Measurements from ENCODE around the gene FAM228A. TPM values are rescaled to one million over a fixed set of nuclear protein-coding genes. Genes with fewer than 3 reads are reported as not detected.

Gene FAM228A
- total RNA-seq, 1 experiment from 2014 or later: not detected

- no peaks in the 10 kb centered on the region for H3F3A ChIP-seq (ENCODE audit: insufficient read depth, low read depth)
- no peak overlapping the region for H3K4me2 ChIP-seq
- no peaks in the 10 kb centered on the region for H3K79me2 ChIP-seq (ENCODE audit: low read depth)
- CTCF ChIA-PET: no interaction called here
- no peak overlapping the region for H3K4me3 ChIP-seq
- peaks cover 6% of the 10 kb centered on the region; the same call in 1 of the 2 replicates for H3K4me1 ChIP-seq (replicated peaks; ENCODE audit: insufficient read depth)
- no peaks in the 10 kb centered on the region for H3K36me3 ChIP-seq (ENCODE audit: low read depth)
- H3K9me3 ChIP-seq (ENCODE audit: insufficient read depth, low read depth): no peaks in the 10 kb centered on the region
- H2AFZ ChIP-seq: no peak overlapping the region
- no peaks in the 10 kb centered on the region for H3K9me2 ChIP-seq (ENCODE audit: insufficient read depth)
- POLR2A ChIA-PET (ENCODE audit: unreplicated experiment): no interaction called here
- no peaks in the 10 kb centered on the region for H3K27me3 ChIP-seq (ENCODE audit: insufficient read depth, low read depth)
- no TSS peak for BruUV-seq (replicated peaks)
- intact Hi-C loops (cut with micrococcal nuclease; ENCODE audit: unreplicated experiment): no loop called here
- TF ChIP-seq EZH2 (IDR thresholded peaks at IDR 0.05; ENCODE audit: low read depth): no peak
- TF ChIP-seq CTCF (conservative IDR thresholded peaks at IDR 0.05): no peak
- H4K20me1 ChIP-seq (ENCODE audit: insufficient read depth): no peaks in the 10 kb centered on the region
- H3K27ac ChIP-seq: no peak overlapping the region
- DNase-seq: no peak
Measured at GRCh38 chr2:24222946-24223345, 48.1 kb downstream of the FAM228A start.

DNA sequence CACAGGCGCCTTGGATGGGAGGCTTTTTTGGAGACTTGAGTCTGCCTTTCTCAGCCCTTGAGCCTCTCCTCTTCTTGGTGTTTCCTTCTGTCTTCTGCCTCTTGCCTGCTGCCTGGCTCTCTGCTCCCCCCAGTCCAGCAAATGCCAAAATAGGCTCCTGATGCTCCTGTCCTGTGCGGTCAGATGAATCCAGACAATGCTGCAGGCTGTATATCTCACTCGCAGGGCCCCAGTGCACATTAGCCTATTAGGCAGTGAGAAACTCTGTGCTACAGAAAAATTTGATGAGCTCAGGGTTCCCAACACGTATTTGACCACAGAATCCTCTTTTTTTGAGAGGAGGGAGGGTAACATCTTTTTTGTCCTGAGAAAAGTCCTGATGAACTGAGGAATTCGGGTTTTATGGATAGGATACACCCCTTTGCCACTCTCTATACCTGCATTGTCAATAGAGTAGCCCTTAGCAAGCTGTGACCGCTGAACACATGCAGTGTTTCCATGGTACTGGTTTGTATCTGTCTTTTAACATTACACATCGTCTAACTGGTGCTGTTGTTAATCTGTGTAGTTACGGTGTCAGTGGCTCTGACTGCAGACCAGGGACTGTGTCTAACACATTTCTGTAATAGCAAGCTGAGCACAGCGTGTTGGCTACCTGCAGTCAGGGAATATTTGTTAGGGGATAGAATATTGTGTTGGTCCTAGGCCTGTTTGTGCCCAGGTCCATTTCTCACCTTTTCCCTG lies 50.8 kb downstream of the FAM228A start:
- no peaks in the 10 kb centered on the region for H3F3A ChIP-seq (ENCODE audit: insufficient read depth, low read depth)
- no peak overlapping the region for H3K4me2 ChIP-seq
- TF ChIP-seq EZH2 (IDR thresholded peaks at IDR 0.05; ENCODE audit: low read depth): no peak
- TF ChIP-seq CTCF (conservative IDR thresholded peaks at IDR 0.05): no peak
- no peak overlapping the region for H2AFZ ChIP-seq
- POLR2A ChIA-PET (ENCODE audit: unreplicated experiment): no interaction called here
- intact Hi-C loops (cut with micrococcal nuclease; ENCODE audit: unreplicated experiment): loop anchor here (2.0 to 5.0 kb wide), 2 partner anchors 141 to 602 kb away; partner anchors contain the start of gene TP53I3
- no peaks in the 10 kb centered on the region for H3K4me1 ChIP-seq (replicated peaks; ENCODE audit: insufficient read depth)
- H3K27ac ChIP-seq: no peak overlapping the region
- no peaks in the 10 kb centered on the region for H4K20me1 ChIP-seq (ENCODE audit: insufficient read depth)
- no TSS peak for BruUV-seq (replicated peaks)
- CTCF ChIA-PET: no interaction called here
- H3K79me2 ChIP-seq (ENCODE audit: low read depth): no peaks in the 10 kb centered on the region
- H3K36me3 ChIP-seq (ENCODE audit: low read depth): no peaks in the 10 kb centered on the region
- H3K9me3 ChIP-seq (ENCODE audit: insufficient read depth, low read depth): no peaks in the 10 kb centered on the region
- H3K4me3 ChIP-seq: no peak overlapping the region
- H3K27me3 ChIP-seq (ENCODE audit: insufficient read depth, low read depth): no peaks in the 10 kb centered on the region
- DNase-seq: no peak
- H3K9me2 ChIP-seq (ENCODE audit: insufficient read depth): no peaks in the 10 kb centered on the region

DNA sequence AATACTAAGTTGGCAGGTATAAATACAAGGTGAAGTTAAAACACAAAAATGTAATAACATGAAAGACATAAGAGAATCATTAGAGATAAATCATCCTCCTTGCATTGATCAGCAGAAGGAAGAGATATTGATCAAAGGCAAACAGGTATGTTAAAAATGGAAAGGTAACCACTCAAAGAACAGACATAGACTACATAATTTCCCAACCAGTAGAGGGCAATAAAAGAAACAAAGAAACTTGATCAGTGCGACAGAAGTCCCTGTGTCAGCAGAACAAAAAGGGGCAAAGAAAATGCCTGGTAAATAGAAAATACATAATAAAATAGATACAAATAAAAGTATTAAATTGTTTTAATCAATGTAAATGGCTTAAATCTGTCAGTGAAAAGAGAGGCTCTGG lies 53.6 kb downstream of the FAM228A start:
- Histone ChIP-seq H2AFZ (no peak overlapping the region), H4K20me1 (ENCODE audit: insufficient read depth) (no peaks in the 10 kb centered on the region), H3K27me3 (ENCODE audit: insufficient read depth, low read depth) (no peaks in the 10 kb centered on the region), H3K79me2 (ENCODE audit: low read depth) (no peaks in the 10 kb centered on the region), H3K27ac (no peak overlapping the region), H3K36me3 (ENCODE audit: low read depth) (no peaks in the 10 kb centered on the region), H3K9me2 (ENCODE audit: insufficient read depth) (no peaks in the 10 kb centered on the region), H3K4me3 (no peak overlapping the region), H3K4me2 (no peak overlapping the region), H3F3A (ENCODE audit: insufficient read depth, low read depth) (no peaks in the 10 kb centered on the region), H3K9me3 (ENCODE audit: insufficient read depth, low read depth) (no peaks in the 10 kb centered on the region), H3K4me1 (replicated peaks; ENCODE audit: insufficient read depth) (no peaks in the 10 kb centered on the region)
- peak in 1 of 2 experiments; percentile 40 for DNase-seq
- intact Hi-C loops (cut with micrococcal nuclease; ENCODE audit: unreplicated experiment): loop anchor here (5.0 kb wide), 1 partner anchor 599 kb away; no protein-coding TSS in a partner anchor
- ChIA-PET CTCF (no interaction called here), POLR2A (ENCODE audit: unreplicated experiment) (no interaction called here)
- no TSS peak for BruUV-seq (replicated peaks)
- TF ChIP-seq EZH2 (IDR thresholded peaks at IDR 0.05; ENCODE audit: low read depth) (no peak), CTCF (conservative IDR thresholded peaks at IDR 0.05) (peak; percentile 62)

Data from PC-9 (cell line).